Chondrocyte (in vitro differentiated cells): Measurements from ENCODE around the gene UBA1. TPM values are rescaled to one million over a fixed set of nuclear protein-coding genes. Genes with fewer than 3 reads are reported as not detected.

Source experiments
- DNase-seq: peaks from one replicate; pipeline ENCODE4 v3.0.0; 2021; ENCODE audit warnings: mixed read lengths, low spot score
- H3K27ac Mint-ChIP-seq: one replicate; pipeline ENCODE4 v1.8.0; 2021; ENCODE audit warnings: mild to moderate bottlenecking, moderate library complexity, mixed read lengths; ENCODE audit not compliant: unreplicated experiment
- H3K27me3 Mint-ChIP-seq: 2 replicates; pipeline ENCODE4 v1.8.0; 2021; ENCODE audit warnings: low read depth, mixed read lengths
- H3K36me3 Mint-ChIP-seq: 2 replicates; pipeline ENCODE4 v1.8.0; 2021; ENCODE audit warnings: low read depth, mixed read lengths
- H3K4me1 Mint-ChIP-seq: 2 replicates; pipeline ENCODE4 v1.8.0; 2021; ENCODE audit warnings: low read depth, mild to moderate bottlenecking, mixed read lengths
- H3K4me3 Mint-ChIP-seq: one replicate; pipeline ENCODE4 v1.8.0; 2021; ENCODE audit warnings: mild to moderate bottlenecking, moderate library complexity, mixed read lengths; ENCODE audit not compliant: unreplicated experiment
- H3K9me3 Mint-ChIP-seq: 2 replicates; pipeline ENCODE4 v1.8.0; 2021; ENCODE audit warnings: low read depth, mixed read lengths
- CTCF ChIP-seq: fragments of 200-600 bp; sonication (generic); IDR thresholded peaks from 2 replicates; pipeline ENCODE4 v1.5.0; 2021; ENCODE audit warnings: antibody characterized with exemption, mild to moderate bottlenecking, moderate library complexity
- total RNA-seq: library from RNA; stranded (reverse); gene quantifications from 3 replicates; pipeline ENCODE4 v1.2.1, GENCODE V29; 2021

UBA1 gene
- total RNA-seq, 1 donor from 2014 or later = 311 TPM

GRCh38 chrX:47227334-47227583, 33.6 kb downstream of the UBA1 start:
- Mint-ChIP-seq H3K36me3 (peaks cover 38% of the 10 kb centered on the region), H3K27me3 (no peaks in the 10 kb centered on the region), H3K9me3 (no peaks in the 10 kb centered on the region), H3K27ac (no peak overlapping the region), H3K4me1 (peaks cover 7% of the 10 kb centered on the region), H3K4me3 (no peak overlapping the region)
- TF ChIP-seq CTCF = no peak
- no peak for DNase-seq

GRCh38 chrX:47228550-47229270, 35.1 kb downstream of the UBA1 start:
- DNase-seq = peak; percentile 68
- Mint-ChIP-seq H3K4me3 (no peak overlapping the region), H3K27me3 (no peaks in the 10 kb centered on the region), H3K9me3 (no peaks in the 10 kb centered on the region), H3K27ac (no peak overlapping the region), H3K4me1 (peaks cover 13% of the 10 kb centered on the region), H3K36me3 (peaks cover 36% of the 10 kb centered on the region)
- TF ChIP-seq CTCF = no peak

GRCh38 chrX:47229427-47229826, 35.8 kb downstream of the UBA1 start:
- H3K4me3 Mint-ChIP-seq = no peak overlapping the region
- DNase-seq = peak; percentile 56
- H3K27ac Mint-ChIP-seq = no peak overlapping the region
- H3K9me3 Mint-ChIP-seq = no peaks in the 10 kb centered on the region
- H3K4me1 Mint-ChIP-seq = peaks cover 15% of the 10 kb centered on the region
- peaks cover 32% of the 10 kb centered on the region for H3K36me3 Mint-ChIP-seq
- no peaks in the 10 kb centered on the region for H3K27me3 Mint-ChIP-seq
- TF ChIP-seq CTCF = no peak

- Mint-ChIP-seq H3K27ac (no peak overlapping the region), H3K36me3 (peaks cover 27% of the 10 kb centered on the region), H3K4me1 (peaks cover 23% of the 10 kb centered on the region), H3K9me3 (no peaks in the 10 kb centered on the region), H3K4me3 (no peak overlapping the region), H3K27me3 (no peaks in the 10 kb centered on the region)
- no peak for TF ChIP-seq CTCF
- no peak for DNase-seq
Observed at GRCh38 chrX:47230136-47230868, 36.7 kb downstream of the UBA1 start.

- no peak for TF ChIP-seq CTCF
- no peak for DNase-seq
- no peak overlapping the region for H3K4me3 Mint-ChIP-seq
- peaks cover 31% of the 10 kb centered on the region for H3K4me1 Mint-ChIP-seq
- H3K9me3 Mint-ChIP-seq = no peaks in the 10 kb centered on the region
- H3K36me3 Mint-ChIP-seq = peaks cover 21% of the 10 kb centered on the region
- peak overlapping the region; percentile 100 for H3K27ac Mint-ChIP-seq
- no peaks in the 10 kb centered on the region for H3K27me3 Mint-ChIP-seq
Observed at GRCh38 chrX:47231167-47231566, 37.5 kb downstream of the UBA1 start.
